Panc1 (cell line): ENCODE data around the gene ATP13A1.

Experiments
- CTCF ChIP-seq: fragments of 450-650 bp; IDR thresholded peaks from 2 replicates; pipeline ENCODE4 v1.5.1; 2017; ENCODE audit warnings: mild to moderate bottlenecking
- POLR2AphosphoS5 ChIP-seq: IDR thresholded peaks from 2 replicates; pipeline ENCODE4 v1.6.1; 2012; ENCODE audit warnings: mild to moderate bottlenecking, low read depth, low read length, moderate library complexity
- REST ChIP-seq, 2 experiments: IDR thresholded peaks; 2 replicates each; pipeline ENCODE4 v1.6.1; 2011 to 2012; ENCODE audit warnings: low read depth in 2 of 2, control low read depth in 1 of 2, low read length in 1 of 2, mild to moderate bottlenecking in 1 of 2, moderate library complexity in 1 of 2; ENCODE audit not compliant: insufficient read depth in 1 of 2

- TF ChIP-seq CTCF (no peak), POLR2AphosphoS5 (no peak), REST (IDR thresholded peaks at IDR 0.05; ENCODE audit: insufficient read depth in 1 of 2, low read depth in 2 of 2, low read length in 1 of 2) (no peak)
These were observed 43.6 kb downstream of the ATP13A1 start for GRCh38 chr19:19619849-19620210.
